Raji (cell line): ENCODE measurements around the gene ZNF491.

ENCODE experiments used
- POLR2A ChIP-seq: IDR thresholded peaks from 2 replicates; pipeline ENCODE4 v1.6.1; 2011; ENCODE audit warnings: low read depth, low read length, control low read depth; ENCODE audit not compliant: insufficient read depth

The ZNF491 gene

GRCh38 chr19:11853358-11853757 is 55.0 kb downstream of the ZNF491 start:
- TF ChIP-seq POLR2A: no peak

GRCh38 chr19:11856596-11857250 is 58.4 kb downstream of the ZNF491 start:
- no peak for TF ChIP-seq POLR2A
